Retinal pigment epithelial cell (primary cell): ENCODE data around the gene TTC9B.
"Not testable (repeated sequence)": the region's sequence is repeated elsewhere in the genome, so short reads cannot be mapped to it uniquely, and the experiment has no call there.

Experiments
- DNase-seq: peaks from one replicate; pipeline ENCODE4 v3.0.0-alpha.2; 2010; ENCODE audit warnings: low read depth
- H3K4me3 ChIP-seq: 2 replicates; pipeline ENCODE4 v1.5.1; 2011; ENCODE audit warnings: mild to moderate bottlenecking, low read length, control low read depth, moderate library complexity
- TF ChIP-seq, protein P1 (sequence below): conservative IDR thresholded peaks from 2 replicates; pipeline ENCODE4 v1.5.1; 2011; ENCODE audit warnings: low read depth, low read length, control low read depth, inconsistent platforms

TTC9B gene

DNA sequence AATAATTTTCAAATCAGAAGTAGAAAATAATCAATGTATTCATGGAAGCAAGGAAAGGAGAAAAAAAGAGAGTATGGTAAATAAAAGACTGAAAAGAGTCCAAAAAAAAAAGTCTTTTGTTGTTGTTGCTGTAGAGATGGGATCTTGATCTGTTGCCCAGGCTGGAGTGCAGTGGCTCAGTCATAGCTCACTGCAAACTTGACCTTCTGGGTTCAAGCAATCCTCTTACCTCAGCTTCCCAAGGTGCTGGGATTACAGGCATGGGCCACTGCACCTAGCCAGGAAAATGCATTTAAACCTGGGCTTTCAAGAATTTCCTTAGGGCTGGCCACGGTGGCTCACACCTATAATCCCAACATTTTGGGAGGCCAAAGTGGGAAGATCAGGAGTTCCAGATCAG lies 33.9 kb downstream of the TTC9B start:
- no peak for DNase-seq
- TF ChIP-seq, protein P1, sequence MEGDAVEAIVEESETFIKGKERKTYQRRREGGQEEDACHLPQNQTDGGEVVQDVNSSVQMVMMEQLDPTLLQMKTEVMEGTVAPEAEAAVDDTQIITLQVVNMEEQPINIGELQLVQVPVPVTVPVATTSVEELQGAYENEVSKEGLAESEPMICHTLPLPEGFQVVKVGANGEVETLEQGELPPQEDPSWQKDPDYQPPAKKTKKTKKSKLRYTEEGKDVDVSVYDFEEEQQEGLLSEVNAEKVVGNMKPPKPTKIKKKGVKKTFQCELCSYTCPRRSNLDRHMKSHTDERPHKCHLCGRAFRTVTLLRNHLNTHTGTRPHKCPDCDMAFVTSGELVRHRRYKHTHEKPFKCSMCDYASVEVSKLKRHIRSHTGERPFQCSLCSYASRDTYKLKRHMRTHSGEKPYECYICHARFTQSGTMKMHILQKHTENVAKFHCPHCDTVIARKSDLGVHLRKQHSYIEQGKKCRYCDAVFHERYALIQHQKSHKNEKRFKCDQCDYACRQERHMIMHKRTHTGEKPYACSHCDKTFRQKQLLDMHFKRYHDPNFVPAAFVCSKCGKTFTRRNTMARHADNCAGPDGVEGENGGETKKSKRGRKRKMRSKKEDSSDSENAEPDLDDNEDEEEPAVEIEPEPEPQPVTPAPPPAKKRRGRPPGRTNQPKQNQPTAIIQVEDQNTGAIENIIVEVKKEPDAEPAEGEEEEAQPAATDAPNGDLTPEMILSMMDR = no peak
- no peak overlapping the region for H3K4me3 ChIP-seq

DNA sequence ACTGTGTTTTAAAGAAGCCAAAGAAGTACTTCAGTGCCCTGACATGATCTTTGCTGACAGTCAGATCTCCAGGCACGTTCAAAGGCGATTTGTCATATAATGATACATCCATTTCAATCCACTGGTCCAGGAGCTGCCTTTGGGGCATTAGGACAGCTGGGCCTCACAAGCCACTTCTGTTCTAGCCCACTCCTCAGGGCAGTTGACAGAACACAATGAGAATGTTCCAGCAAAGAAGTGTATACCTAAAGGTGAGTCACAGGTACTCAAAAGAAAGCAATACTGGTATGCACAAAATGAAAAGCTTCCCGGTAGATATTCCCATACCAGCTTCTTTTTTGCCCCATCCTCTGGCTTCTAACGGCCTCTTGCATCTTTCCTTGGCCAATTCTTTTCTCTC lies 39.4 kb downstream of the TTC9B start:
- no peak overlapping the region for H3K4me3 ChIP-seq
- no peak for DNase-seq
- TF ChIP-seq, protein P1 = no peak

DNA sequence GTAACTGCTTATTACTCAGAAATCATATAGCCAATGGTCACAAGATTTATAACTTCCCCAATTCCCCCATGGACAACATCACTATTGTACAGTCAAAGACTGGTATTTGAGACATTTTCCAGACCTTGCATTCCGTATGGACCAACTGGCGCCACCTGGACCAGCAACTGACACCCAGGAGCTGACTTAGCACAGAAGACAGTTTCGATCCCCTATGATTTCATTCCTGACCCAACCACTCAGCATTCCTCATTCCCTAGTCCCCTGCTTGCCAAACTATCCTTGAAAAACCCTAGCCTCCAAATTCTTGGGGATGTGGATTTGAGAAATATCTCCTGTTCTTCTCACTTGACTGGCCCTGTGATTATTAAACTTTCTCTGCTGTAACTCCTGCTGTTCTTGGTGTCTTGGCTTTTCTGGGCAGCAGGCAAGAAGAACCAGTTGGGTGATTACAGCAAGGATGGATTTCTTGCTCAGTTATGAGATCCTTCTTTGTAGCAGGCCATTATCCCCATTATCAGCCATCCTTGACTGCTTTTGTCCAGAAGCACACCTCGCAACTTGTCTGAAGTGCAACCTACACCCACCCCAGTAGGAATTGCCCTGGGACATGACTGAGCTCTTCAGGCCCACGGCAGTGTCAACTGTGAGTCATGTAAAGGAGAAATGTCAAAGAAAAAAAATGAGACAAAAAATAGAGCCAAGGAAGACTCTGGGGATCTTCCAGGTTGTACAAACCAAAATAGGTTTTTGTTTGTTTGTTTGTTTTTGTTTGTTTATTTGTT lies 40.7 kb downstream of the TTC9B start:
- DNase-seq = no peak
- TF ChIP-seq, protein P1 = no peak
- no peak overlapping the region for H3K4me3 ChIP-seq

DNA sequence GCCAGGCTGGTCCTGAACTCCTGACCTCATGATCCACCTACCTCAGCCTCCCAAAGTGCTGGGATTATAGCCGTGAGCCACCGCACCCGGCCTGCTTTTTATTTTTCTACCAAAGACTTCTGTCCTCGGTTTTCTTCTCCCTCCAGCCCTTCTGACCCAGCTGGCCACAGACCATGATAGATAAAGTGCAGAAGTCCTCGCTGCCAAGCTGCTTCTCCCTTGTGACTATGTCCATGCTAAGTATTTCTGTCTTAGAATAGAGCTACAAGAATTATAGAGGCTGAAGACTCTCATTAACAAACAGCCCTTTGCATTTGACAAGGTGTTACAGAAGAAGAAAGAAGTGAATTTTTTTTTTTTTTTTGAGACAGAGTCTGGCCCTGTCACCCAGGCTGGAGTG lies 42.4 kb downstream of the TTC9B start:
- TF ChIP-seq, protein P1 = no peak
- H3K4me3 ChIP-seq = no peak overlapping the region
- no peak for DNase-seq

DNA sequence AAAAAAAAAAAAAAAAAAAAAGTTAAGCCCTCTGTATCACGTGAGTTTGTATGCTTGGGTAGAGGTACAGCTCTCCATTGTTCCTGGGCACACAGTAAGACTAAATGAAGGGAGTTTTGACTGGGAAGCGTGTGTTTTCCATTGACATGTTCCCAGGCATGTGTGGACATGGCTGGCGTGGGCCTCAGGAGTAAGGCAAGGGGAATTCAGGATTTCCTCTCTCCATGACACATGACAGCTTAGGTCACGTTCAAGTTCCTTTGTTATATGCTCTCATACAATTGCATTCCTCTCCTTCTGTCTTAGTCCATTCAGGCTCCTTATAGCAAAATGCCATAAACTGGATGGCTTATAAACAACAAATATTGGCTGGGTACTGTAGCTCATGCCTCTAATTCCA lies 44.1 kb downstream of the TTC9B start:
- DNase-seq = no peak

DNA sequence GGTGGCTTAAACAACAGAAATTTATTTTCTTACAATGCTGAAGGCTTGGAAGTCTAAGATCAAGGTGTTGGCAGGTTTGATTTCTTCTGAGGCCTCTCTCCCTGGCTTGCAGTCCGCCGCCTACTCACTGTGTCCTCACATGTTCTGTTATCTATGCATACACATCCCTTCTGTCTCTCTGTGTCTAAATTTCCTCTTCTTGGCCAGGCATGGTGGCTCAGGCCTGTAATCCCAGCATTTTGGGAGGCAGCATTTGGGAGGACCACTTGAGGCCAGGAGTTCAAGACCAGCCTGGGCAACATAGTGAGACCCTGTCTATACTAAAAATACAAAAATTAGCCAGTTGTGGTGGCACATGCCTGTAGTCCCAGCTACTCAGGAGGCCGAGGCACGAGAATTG lies 46.9 kb downstream of the TTC9B start:
- H3K4me3 ChIP-seq, DNase-seq: not testable (repeated sequence)

More for the DNA sequence above, 44.1 kb downstream of the TTC9B start:
- no peak overlapping the region for H3K4me3 ChIP-seq
- TF ChIP-seq, protein P1 = no peak

DNA sequence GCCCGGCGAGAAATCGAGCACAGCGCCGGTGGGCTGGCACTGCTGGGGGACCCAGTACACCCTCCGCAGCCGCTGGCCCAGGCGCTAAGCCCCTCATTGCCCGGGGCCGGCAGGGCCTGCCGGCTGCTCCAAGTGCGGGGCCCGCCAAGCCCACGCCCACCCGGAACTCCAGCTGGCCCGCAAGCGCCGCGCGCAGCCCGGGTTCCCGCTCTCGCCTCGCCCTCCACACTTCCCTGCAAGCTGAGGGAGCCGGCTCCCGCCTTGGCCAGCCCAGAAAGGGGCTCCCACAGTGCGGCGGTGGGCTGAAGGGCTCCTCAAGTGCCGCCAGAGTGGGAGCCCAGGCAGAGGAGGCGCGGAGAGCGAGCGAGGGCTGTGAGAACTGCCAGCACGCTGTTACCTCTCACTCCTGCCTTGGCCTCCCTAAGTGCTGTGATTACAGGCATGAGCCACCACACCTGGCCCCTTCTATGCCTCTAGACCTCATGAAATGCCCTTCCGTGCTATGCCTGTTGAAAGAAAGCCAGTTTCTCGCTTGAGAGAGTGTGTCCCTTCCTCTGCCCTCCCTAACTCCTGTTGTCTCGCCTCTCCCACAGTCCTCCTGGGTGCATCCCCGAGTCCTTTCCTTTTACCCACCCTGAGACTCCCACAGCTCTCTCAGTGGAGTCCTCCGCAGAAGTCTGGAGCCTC lies 47.7 kb downstream of the TTC9B start:
- not testable (repeated sequence) for H3K4me3 ChIP-seq, DNase-seq

DNA sequence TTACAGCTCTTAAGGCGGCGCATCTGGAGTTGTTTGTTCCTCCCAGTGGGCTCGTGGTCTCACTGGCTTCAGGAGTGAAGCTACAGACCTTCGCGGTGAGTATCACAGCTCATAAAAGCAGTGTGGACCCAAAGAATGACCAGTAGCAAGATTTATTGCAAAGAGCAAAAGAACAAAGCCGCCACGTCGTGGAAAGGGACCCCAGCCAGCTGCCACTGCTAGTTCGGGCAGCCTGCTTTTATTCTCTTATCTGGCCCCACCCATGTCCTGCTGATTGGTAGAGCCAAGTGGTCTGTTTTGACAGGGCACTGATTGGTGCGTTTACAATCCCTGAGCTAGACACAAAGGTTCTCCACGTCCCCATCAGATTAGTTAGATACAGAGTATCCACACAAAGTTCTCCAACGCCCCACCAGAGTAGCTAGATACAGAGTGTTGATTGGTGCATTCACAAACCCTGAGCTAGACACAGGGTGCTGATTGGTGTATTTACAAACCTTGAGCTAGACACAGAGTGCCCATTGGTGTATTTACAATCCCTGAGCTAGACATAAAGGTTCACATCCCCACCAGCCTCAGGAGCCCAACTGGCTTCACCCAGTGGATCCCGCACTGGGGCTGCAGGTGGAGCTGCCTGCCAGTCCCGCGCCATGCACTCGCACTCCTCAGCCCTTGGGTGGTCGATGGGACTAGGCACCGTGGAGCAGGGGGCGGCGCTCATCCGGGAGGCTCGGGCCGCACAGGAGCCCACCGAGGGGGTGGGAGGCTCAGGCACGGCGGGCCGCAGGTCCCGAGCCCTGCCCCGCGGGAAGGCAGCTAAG lies 48.5 kb downstream of the TTC9B start:
- H3K4me3 ChIP-seq, DNase-seq: not testable (repeated sequence)
